GM18520 (cell line): ENCODE data around the gene DRICH1.
"Not testable (repeated sequence)": the region's sequence is repeated elsewhere in the genome, so short reads cannot be mapped to it uniquely, and the experiment has no call there.

Experiments used
- ATAC-seq: cut with Tn5 transposase; IDR thresholded peaks from one replicate; pipeline ENCODE4 v1.9.1; 2021; ENCODE audit not compliant: unreplicated experiment

DRICH1 gene

GRCh38 chr22:23603266-23603665 is 28.9 kb downstream of the DRICH1 start:
- ATAC-seq, result no peak

- ATAC-seq, result no peak
These were observed 33.2 kb downstream of the DRICH1 start for GRCh38 chr22:23598805-23599518.

GRCh38 chr22:23597576-23598268 is 34.4 kb downstream of the DRICH1 start:
- not testable (repeated sequence) for ATAC-seq

- ATAC-seq, result not testable (repeated sequence)
These were observed 36.2 kb downstream of the DRICH1 start for GRCh38 chr22:23595904-23596303.

- no peak for ATAC-seq
These were observed 40.3 kb downstream of the DRICH1 start for GRCh38 chr22:23591846-23592245.

GRCh38 chr22:23591201-23591791 is 40.8 kb downstream of the DRICH1 start:
- ATAC-seq, result no peak

- no peak for ATAC-seq
These were observed 48.3 kb downstream of the DRICH1 start for GRCh38 chr22:23583836-23584235.

GRCh38 chr22:23583153-23583552 is 49.0 kb downstream of the DRICH1 start:
- ATAC-seq, result no peak

GRCh38 chr22:23581260-23581650 is 50.9 kb downstream of the DRICH1 start:
- no peak for ATAC-seq

- ATAC-seq, result no peak
These were observed 51.4 kb downstream of the DRICH1 start for GRCh38 chr22:23580576-23581259.

GRCh38 chr22:23579870-23580575 is 52.1 kb downstream of the DRICH1 start, which contains the start of gene IGLL1:
IGLL1 (minus strand) TSS chr22:23580290; CDS start chr22:23580190, 100 bp downstream.
- ATAC-seq, result no peak

- ATAC-seq, result no peak
These were observed 52.8 kb downstream of the DRICH1 start for GRCh38 chr22:23579280-23579679.

GRCh38 chr22:23578306-23578705 is 53.8 kb downstream of the DRICH1 start:
- no peak for ATAC-seq

GRCh38 chr22:23576681-23577080 is 55.4 kb downstream of the DRICH1 start:
- no peak for ATAC-seq

GRCh38 chr22:23575601-23576000 is 56.5 kb downstream of the DRICH1 start:
- ATAC-seq, result no peak

GRCh38 chr22:23574877-23575276 is 57.2 kb downstream of the DRICH1 start:
- no peak for ATAC-seq

GRCh38 chr22:23574371-23574811 is 57.7 kb downstream of the DRICH1 start:
- no peak for ATAC-seq

- not testable (repeated sequence) for ATAC-seq
These were observed 58.4 kb downstream of the DRICH1 start for GRCh38 chr22:23573701-23574235.

- ATAC-seq, result not testable (repeated sequence)
These were observed 59.0 kb downstream of the DRICH1 start for GRCh38 chr22:23573106-23573505.

- ATAC-seq, result no peak
These were observed 60.6 kb downstream of the DRICH1 start for GRCh38 chr22:23571486-23571885.
